ENCODE results near the gene NTN4. TPM values are rescaled to one million over a fixed set of nuclear protein-coding genes. Genes with fewer than 3 reads are reported as not detected.

Gene NTN4
- total RNA-seq = 130 and 302 TPM in 2 replicates

DNA sequence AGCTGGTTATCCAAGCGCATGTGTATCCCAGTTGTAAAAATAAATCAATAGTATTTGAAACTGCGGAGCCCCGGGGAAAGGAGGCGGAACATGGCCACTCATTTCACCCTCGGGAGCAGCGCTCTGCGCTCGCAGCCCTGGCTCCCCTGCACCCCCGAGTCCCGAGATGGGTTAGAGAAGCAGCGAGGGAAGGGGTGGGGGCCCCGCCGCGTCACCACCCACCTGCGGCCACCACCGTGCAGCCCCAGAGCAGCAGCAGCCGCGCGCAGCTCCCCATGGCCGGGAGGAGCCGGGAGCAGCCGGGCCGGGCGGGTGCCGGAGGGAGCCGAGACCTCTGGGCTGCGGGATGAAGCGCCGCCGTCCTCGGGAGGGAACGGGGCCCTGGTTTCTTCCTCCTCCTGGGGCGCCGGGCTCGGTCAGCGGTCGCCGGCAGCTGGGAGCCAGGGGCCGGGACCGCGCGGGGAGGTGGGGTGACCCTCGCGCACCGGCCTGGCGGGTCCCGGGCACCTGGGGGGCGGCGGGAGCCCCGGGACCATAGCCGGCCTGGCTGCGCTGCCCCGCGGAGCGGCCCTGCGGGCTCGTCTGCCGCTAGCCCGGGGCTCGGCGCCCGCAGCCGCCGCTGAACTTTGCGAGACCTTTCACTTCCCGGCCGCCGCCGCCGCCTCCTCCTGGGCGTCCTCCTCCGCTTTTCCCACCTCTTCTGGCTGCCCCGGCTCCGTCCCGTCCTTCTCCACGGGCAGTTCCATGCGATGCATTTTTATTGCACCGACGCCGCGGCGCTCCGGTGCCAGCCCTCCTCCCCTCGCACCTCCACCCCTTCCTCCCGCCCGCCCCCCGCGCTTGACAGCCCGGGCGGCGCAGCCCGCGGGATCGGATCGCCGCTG is at the start of gene NTN4:
Gene NTN4, minus strand, starts transcription at position 732 of the 884 bp plus-strand sequence. Its CDS starts 455 bp downstream, at position 277.

Other genes with a start within 250 kb of the NTN4 start
- 0.69 and 1.8 TPM in 2 replicates for gene USP44, start 239.3 kb downstream of the NTN4 start, total RNA-seq
- gene SNRPF, start 68.2 kb upstream of the NTN4 start, total RNA-seq = 8.3 and 9.3 TPM in 2 replicates
- not detected in 2 replicates for gene CCDC38, start 151.8 kb upstream of the NTN4 start, total RNA-seq
- gene AMDHD1, start 152.6 kb upstream of the NTN4 start, total RNA-seq = 0.07 and 0.13 TPM in 2 replicates
- 1.2 TPM in 1 of 2 replicates, not detected in the other for gene HAL, start 205.6 kb upstream of the NTN4 start, total RNA-seq
- 80.3 TPM in 2 replicates for gene LTA4H, start 244.8 kb upstream of the NTN4 start, total RNA-seq